T-helper 1 cell treated with Interleukin-12 subunit alpha and Interleukin-12 subunit beta and Interleukin-4 antibody, amounts not matched to agents 30 ng/mL and 1 ng/mL, for 36 hours (primary cell): ENCODE results near the gene GTF2H2C. TPM values are rescaled to one million over a fixed set of nuclear protein-coding genes. Genes with fewer than 3 reads are reported as not detected.
"Not testable (repeated sequence)": the region's sequence is repeated elsewhere in the genome, so short reads cannot be mapped to it uniquely, and the experiment has no call there.

ENCODE experiments used
- intact Hi-C: fragments of 100-400 bp; cut with micrococcal nuclease; formaldehyde crosslinking; loops from one replicate; pipeline ENCODE4 v1.15.1; 2024
- total RNA-seq: library from RNA; stranded (reverse); gene quantifications from 2 replicates; pipeline ENCODE4 v1.2.3, GENCODE V29; 2022

Gene GTF2H2C
- 32.0 and 35.1 TPM in 2 replicates for total RNA-seq

GRCh38 chr5:69559908-69560330, at the start of gene GTF2H2C:
Gene GTF2H2C, plus strand, starts transcription at chr5:69560191. Its CDS starts 4,942 bp downstream, at chr5:69565133.
- intact Hi-C loops = not testable (repeated sequence)

- intact Hi-C loops = no loop called here
Observed at GRCh38 chr5:69510694-69511093, 49.3 kb upstream of the GTF2H2C start.

- intact Hi-C loops = no loop called here
Observed at GRCh38 chr5:69512740-69513260, 47.2 kb upstream of the GTF2H2C start.

GRCh38 chr5:69515570-69515969, 44.4 kb upstream of the GTF2H2C start:
- intact Hi-C loops = not testable (repeated sequence)

GRCh38 chr5:69516769-69517168, 43.2 kb upstream of the GTF2H2C start:
- intact Hi-C loops = no loop called here

- intact Hi-C loops = no loop called here
Observed at GRCh38 chr5:69517763-69518212, 42.2 kb upstream of the GTF2H2C start.

- intact Hi-C loops = no loop called here
Observed at GRCh38 chr5:69519285-69519684, 40.7 kb upstream of the GTF2H2C start.

- intact Hi-C loops = no loop called here
Observed at GRCh38 chr5:69522035-69522434, 38.0 kb upstream of the GTF2H2C start.

- intact Hi-C loops = no loop called here
Observed at GRCh38 chr5:69525490-69525889, 34.5 kb upstream of the GTF2H2C start.

- intact Hi-C loops = no loop called here
Observed at GRCh38 chr5:69526660-69527059, 33.3 kb upstream of the GTF2H2C start.

GRCh38 chr5:69527128-69527770, 32.7 kb upstream of the GTF2H2C start:
- intact Hi-C loops = no loop called here

GRCh38 chr5:69528035-69528434, 32.0 kb upstream of the GTF2H2C start:
- intact Hi-C loops = no loop called here

- intact Hi-C loops = no loop called here
Observed at GRCh38 chr5:69528609-69529008, 31.4 kb upstream of the GTF2H2C start.

GRCh38 chr5:69530561-69531405, 29.2 kb upstream of the GTF2H2C start:
- intact Hi-C loops = no loop called here

GRCh38 chr5:69531406-69531801, 28.6 kb upstream of the GTF2H2C start:
- intact Hi-C loops = no loop called here

- intact Hi-C loops = not testable (repeated sequence)
Observed at GRCh38 chr5:69537911-69538310, 22.1 kb upstream of the GTF2H2C start.

- intact Hi-C loops = not testable (repeated sequence)
Observed at GRCh38 chr5:69538735-69539134, 21.3 kb upstream of the GTF2H2C start.

- intact Hi-C loops = not testable (repeated sequence)
Observed at GRCh38 chr5:69541347-69541746, 18.6 kb upstream of the GTF2H2C start.

GRCh38 chr5:69542838-69543618, 17.0 kb upstream of the GTF2H2C start:
- intact Hi-C loops = not testable (repeated sequence)

- intact Hi-C loops = not testable (repeated sequence)
Observed at GRCh38 chr5:69544602-69545001, 15.4 kb upstream of the GTF2H2C start.
